Measurements from ENCODE around the gene CDKAL1.

Gene CDKAL1

GRCh38 chr6:20569000-20569610 lies 34.8 kb downstream of the CDKAL1 start:
- H3K79me2 ChIP-seq (ENCODE audit: low read length): peaks cover 17% of the 10 kb centered on the region
- no peaks in the 10 kb centered on the region for H3K27me3 ChIP-seq (replicated peaks; ENCODE audit: insufficient read depth, low read length)
- no peak overlapping the region for H3K9ac ChIP-seq (ENCODE audit: low read length)
- no peaks in the 10 kb centered on the region for H3K4me1 ChIP-seq (ENCODE audit: low read length)
- no peak overlapping the region for H2AFZ ChIP-seq (ENCODE audit: low read length)
- H3K4me3 ChIP-seq (ENCODE audit: low read length): no peak overlapping the region
- H3K9me2 ChIP-seq (replicated peaks; ENCODE audit: insufficient read depth, low read length): no peaks in the 10 kb centered on the region
- H3K9me3 ChIP-seq (replicated peaks; ENCODE audit: insufficient read depth, low read length): no peaks in the 10 kb centered on the region
- TF ChIP-seq EZH2phosphoT487 (IDR thresholded peaks at IDR 0.05; ENCODE audit: low read length) (no peak), EZH2 (optimal IDR thresholded peaks at IDR 0.05; ENCODE audit: low read depth, low read length) (no peak), CTCF (IDR thresholded peaks at IDR 0.05; ENCODE audit: low read length) (no peak)
- H3K27ac ChIP-seq (ENCODE audit: low read length): no peak overlapping the region
- H3K4me2 ChIP-seq (ENCODE audit: low read depth, low read length): no peak overlapping the region
- H4K20me1 ChIP-seq (ENCODE audit: insufficient read depth, low read length): no peaks in the 10 kb centered on the region
- H3F3A ChIP-seq (ENCODE audit: insufficient read depth, low read length): no peaks in the 10 kb centered on the region
- no peaks in the 10 kb centered on the region for H3K36me3 ChIP-seq (replicated peaks; ENCODE audit: insufficient read depth, low read length)
- DNase-seq: no peak

GRCh38 chr6:20571261-20571660 lies 37.0 kb downstream of the CDKAL1 start:
- TF ChIP-seq CTCF (IDR thresholded peaks at IDR 0.05; ENCODE audit: low read length): no peak
- Histone ChIP-seq H3K27ac (ENCODE audit: low read length) (no peak overlapping the region), H3K27me3 (replicated peaks; ENCODE audit: insufficient read depth, low read length) (no peaks in the 10 kb centered on the region), H3K4me2 (ENCODE audit: low read depth, low read length) (no peak overlapping the region), H3K9me3 (replicated peaks; ENCODE audit: insufficient read depth, low read length) (no peaks in the 10 kb centered on the region), H3K9me2 (replicated peaks; ENCODE audit: insufficient read depth, low read length) (no peaks in the 10 kb centered on the region), H3K4me1 (ENCODE audit: low read length) (no peaks in the 10 kb centered on the region), H4K20me1 (ENCODE audit: insufficient read depth, low read length) (no peaks in the 10 kb centered on the region), H3F3A (ENCODE audit: insufficient read depth, low read length) (no peaks in the 10 kb centered on the region), H2AFZ (ENCODE audit: low read length) (no peak overlapping the region), H3K4me3 (ENCODE audit: low read length) (no peak overlapping the region), H3K9ac (ENCODE audit: low read length) (no peak overlapping the region), H3K79me2 (ENCODE audit: low read length) (no peaks in the 10 kb centered on the region; the same call in 1 of the 2 replicates), H3K36me3 (replicated peaks; ENCODE audit: insufficient read depth, low read length) (no peaks in the 10 kb centered on the region)
- DNase-seq: no peak

GRCh38 chr6:20572288-20572687 lies 38.0 kb downstream of the CDKAL1 start:
- Histone ChIP-seq H4K20me1 (ENCODE audit: insufficient read depth, low read length) (no peaks in the 10 kb centered on the region), H3K27me3 (replicated peaks; ENCODE audit: insufficient read depth, low read length) (no peaks in the 10 kb centered on the region), H2AFZ (ENCODE audit: low read length) (no peak overlapping the region), H3K9me2 (replicated peaks; ENCODE audit: insufficient read depth, low read length) (no peaks in the 10 kb centered on the region), H3K9ac (ENCODE audit: low read length) (no peak overlapping the region), H3K4me1 (ENCODE audit: low read length) (no peaks in the 10 kb centered on the region), H3F3A (ENCODE audit: insufficient read depth, low read length) (no peaks in the 10 kb centered on the region), H3K9me3 (replicated peaks; ENCODE audit: insufficient read depth, low read length) (no peaks in the 10 kb centered on the region), H3K79me2 (ENCODE audit: low read length) (no peaks in the 10 kb centered on the region; the same call in 1 of the 2 replicates), H3K36me3 (replicated peaks; ENCODE audit: insufficient read depth, low read length) (no peaks in the 10 kb centered on the region), H3K4me2 (ENCODE audit: low read depth, low read length) (no peak overlapping the region), H3K27ac (ENCODE audit: low read length) (no peak overlapping the region), H3K4me3 (ENCODE audit: low read length) (no peak overlapping the region)
- TF ChIP-seq EZH2phosphoT487 (IDR thresholded peaks at IDR 0.05; ENCODE audit: low read length) (no peak), CTCF (IDR thresholded peaks at IDR 0.05; ENCODE audit: low read length) (no peak), EZH2 (optimal IDR thresholded peaks at IDR 0.05; ENCODE audit: low read depth, low read length) (no peak)
- no peak for DNase-seq
